K562 (cell line): Measurements from ENCODE around the gene CPB1. TPM values are rescaled to one million over a fixed set of nuclear protein-coding genes. Genes with fewer than 3 reads are reported as not detected.

Experiments
- ATAC-seq: fragments of 200-7000 bp; cut with Tn5 transposase; 3 replicates; pipeline ENCODE4 v1.9.1; 2020; ENCODE audit warnings: moderate library complexity
- BruUV-seq: library from RNA; stranded (reverse); fragments of 400-500 nt; replicated peaks from 2 replicates; lab custom pipeline; 2021; lab: Mats Ljungman, UMichigan
- CTCF ChIA-PET: fragments of 300-600 bp; formaldehyde crosslinking; extraction: SDS; loops from one replicate; lab custom pipeline; 2021; ENCODE audit warnings: low intra/inter-chr PET ratio; lab: Yijun Ruan, JAX
- POLR2A ChIA-PET: fragments of 300-600, 350-650 bp; sonication (Branson Sonifier 250); formaldehyde crosslinking; extraction: SDS; loops from one replicate; lab custom pipeline; 2021; ENCODE audit warnings: antibody characterized with exemption, inconsistent platforms; lab: Yijun Ruan, JAX
- DNase-seq, 4 experiments: peaks; one replicate each; pipeline versions ENCODE4 v3.0.0 to v3.0.0-alpha.2; 2011 to 2018; ENCODE audit warnings: low spot score in 3 of 4, mixed read lengths in 3 of 4; ENCODE audit errors: extremely low read depth in 1 of 4
- FAIRE-seq: peaks from 2 replicates; lab custom pipeline; 2011; peaks lifted over from hg19 to GRCh38; lab: Jason Lieb, UNC
- H2AFZ ChIP-seq: 2 replicates; pipeline ENCODE4 v1.6.0; 2011; ENCODE audit warnings: low read depth, low read length, control low read depth, inconsistent platforms
- H3K27ac ChIP-seq: fragments of 200-600 bp; 3 replicates; pipeline ENCODE4 v1.8.0; 2011; ENCODE audit warnings: low read depth, mild to moderate bottlenecking, control low read depth, inconsistent platforms, low read length, moderate library complexity, mixed read lengths; ENCODE audit errors: extremely low read depth
- H3K27me3 ChIP-seq, 2 experiments: fragments of 300-600 bp in 1 of 2; 2 replicates in 1 of 2; 3 replicates in 1 of 2; pipeline versions ENCODE4 v1.6.0 to v1.8.0; 2011; ENCODE audit warnings: inconsistent platforms in 2 of 2, low read length in 2 of 2, mild to moderate bottlenecking in 1 of 2, mixed read lengths in 1 of 2, moderate library complexity in 1 of 2; ENCODE audit not compliant: control insufficient read depth in 2 of 2, insufficient read depth in 2 of 2
- H3K36me3 ChIP-seq: fragments of 300-600 bp; 3 replicates; pipeline ENCODE4 v1.8.0; 2011; ENCODE audit warnings: mild to moderate bottlenecking, low read length, inconsistent platforms; ENCODE audit not compliant: control insufficient read depth, insufficient read depth
- H3K4me1 ChIP-seq, 2 experiments: fragments of 200-600 bp in 1 of 2; replicated peaks in 1 of 2; 2 replicates in 1 of 2; 3 replicates in 1 of 2; pipeline versions ENCODE4 v1.5.1 to v1.8.0; 2011; ENCODE audit warnings: inconsistent platforms in 2 of 2, low read length in 2 of 2, mild to moderate bottlenecking in 1 of 2, mixed read lengths in 1 of 2, moderate library complexity in 1 of 2; ENCODE audit not compliant: control insufficient read depth in 2 of 2, insufficient read depth in 2 of 2
- H3K4me2 ChIP-seq: 2 replicates; pipeline ENCODE4 v1.6.1; 2011; ENCODE audit warnings: low read length, control low read depth, inconsistent platforms, mixed read lengths; ENCODE audit not compliant: insufficient read depth
- H3K4me3 ChIP-seq: fragments of 200-600 bp; sonication (generic), shearing (Covaris generic); 2 replicates; pipeline ENCODE4 v1.5.1; 2016; ENCODE audit warnings: control low read depth, inconsistent platforms
- H3K79me2 ChIP-seq: fragments of 200-600 bp; 3 replicates; pipeline ENCODE4 v1.8.0; 2011; ENCODE audit warnings: low read length, inconsistent platforms; ENCODE audit not compliant: control insufficient read depth, insufficient read depth
- H3K9ac ChIP-seq, 2 experiments: 2 replicates each; pipeline versions ENCODE4 v1.6.0 to v1.6.1; 2011; ENCODE audit warnings: low read depth in 2 of 2, low read length in 2 of 2, control low read depth in 1 of 2, inconsistent platforms in 1 of 2, mild to moderate bottlenecking in 1 of 2, mixed read lengths in 1 of 2; ENCODE audit not compliant: insufficient read depth in 1 of 2
- H3K9me1 ChIP-seq: one replicate; pipeline ENCODE4 v1.6.0; 2011; ENCODE audit warnings: inconsistent platforms, mild to moderate bottlenecking, low read length, moderate library complexity; ENCODE audit not compliant: control insufficient read depth, insufficient read depth
- H3K9me3 ChIP-seq: replicated peaks from 2 replicates; pipeline ENCODE4 v1.5.1; 2011; ENCODE audit warnings: low read depth, low read length, inconsistent platforms; ENCODE audit not compliant: control insufficient read depth, insufficient read depth
- H4K20me1 ChIP-seq: replicated peaks from 2 replicates; pipeline ENCODE4 v1.6.1; 2011; ENCODE audit warnings: low read length, inconsistent platforms, mixed read lengths; ENCODE audit not compliant: control insufficient read depth, insufficient read depth
- ESRRA ChIP-seq: fragments of 450-650 bp; IDR thresholded peaks from 2 replicates; pipeline ENCODE4 v1.6.1; 2014; ENCODE audit warnings: low read depth, mild to moderate bottlenecking, moderate library complexity, borderline replicate concordance
- ETV1 ChIP-seq: fragments of 450-650 bp; conservative IDR thresholded peaks from 2 replicates; pipeline ENCODE4 v1.6.1; 2016; ENCODE audit warnings: missing genetic modification characterization, control low read depth, low read depth, missing compliant biosample characterization
- ID3 ChIP-seq, 2 experiments: fragments of 250-450 bp in 1 of 2; fragments of 450-650 bp in 1 of 2; sonication (Bioruptor Pico) in 1 of 2; IDR thresholded peaks; 2 replicates each; pipeline versions ENCODE4 v1.6.1 to v1.8.0; 2016 to 2021; ENCODE audit warnings: mild to moderate bottlenecking in 2 of 2, moderate library complexity in 2 of 2, missing compliant biosample characterization in 1 of 2, missing genetic modification characterization in 1 of 2
- KDM2B ChIP-seq: fragments of 250-450 bp; sonication (Bioruptor Pico); IDR thresholded peaks from 2 replicates; pipeline ENCODE4 v1.8.0; 2021; ENCODE audit warnings: mild to moderate bottlenecking, moderate library complexity
- KLF10 ChIP-seq: fragments of 250-450 bp; sonication (Bioruptor Pico); IDR thresholded peaks from 2 replicates; pipeline ENCODE4 v1.6.1; 2021; ENCODE audit warnings: matching md5 sums
- MLLT1 ChIP-seq, 2 experiments: fragments of 450-650 bp; IDR thresholded peaks; 2 replicates each; pipeline ENCODE4 v1.6.1; 2016
- MTF1 ChIP-seq: fragments of 250-450 bp; sonication (Bioruptor Pico); IDR thresholded peaks from 2 replicates; pipeline ENCODE4 v1.9.0; 2021; ENCODE audit warnings: moderate library complexity, mild to moderate bottlenecking, inconsistent platforms, borderline replicate concordance
- NFXL1 ChIP-seq: fragments of 450-650 bp; formaldehyde crosslinking; IDR thresholded peaks from 2 replicates; pipeline ENCODE4 v1.4.0; 2021; ENCODE audit warnings: mild to moderate bottlenecking
- RREB1 ChIP-seq: fragments of 250-450 bp; sonication (Bioruptor Pico); IDR thresholded peaks from 2 replicates; pipeline ENCODE4 v1.4.0; 2020
- in situ Hi-C: fragments of 300-500 bp; cut with MboI; formaldehyde crosslinking; loops from 4 replicates; pipeline ENCODE4 v1.15.0; 2018; ENCODE audit warnings: inconsistent platforms, mixed read lengths
- intact Hi-C: fragments of 100-400 bp; cut with micrococcal nuclease; formaldehyde crosslinking; loops from 2 replicates; pipeline ENCODE4 v1.14.2; 2022
- polyA plus RNA-seq, 8 experiments: library from polyadenylated mRNA; depleted of rRNA in 4 of 8; stranded (reverse) in 5 of 8; unstranded in 3 of 8; fragments of >200 nt; fragmentation: Nextera tagmentation in 2 of 8; fragmentation: Illumina TruSeq in 1 of 8; extraction: Ambion mirVana in 2 of 8; extraction: Trizol in 1 of 8; gene quantifications; 2 replicates each; pipeline versions ENCODE4 v1.2.1 to v1.2.3, GENCODE V29; 2011 to 2014; ENCODE audit warnings: inconsistent platforms in 1 of 8, missing spikeins in 1 of 8
- total RNA-seq, 7 experiments: library from RNA; depleted of rRNA in 6 of 7; stranded (reverse); fragments of >200 nt in 6 of 7; fragmentation: Illumina TruSeq in 2 of 7; extraction: Trizol in 2 of 7; gene quantifications; 2 replicates each; pipeline versions ENCODE4 v1.2.1 to v1.2.3, GENCODE V29; 2011 to 2021; ENCODE audit warnings: low replicate concordance in 1 of 7

CPB1 gene
- total and polyA plus RNA-seq, 9 of the 15 experiments (the other 6 are each of a cell fraction or from before 2014, with no cell fraction given) = 3.7 TPM; not detected in 8

GRCh38 chr3:148884261-148884660 lies 56.6 kb downstream of the CPB1 start:
- H3K9me1 ChIP-seq = no peaks in the 10 kb centered on the region
- no peak for TF ChIP-seq MTF1 (CRISPR knock-in tag)
- no peak for TF ChIP-seq MLLT1 (IDR thresholded peaks at IDR 0.05)
- no peak for TF ChIP-seq ETV1 (tag)
- TF ChIP-seq NFXL1 (CRISPR knock-in tag) = no peak
- TF ChIP-seq RREB1 = no peak
- no peak for TF ChIP-seq KDM2B (CRISPR knock-in tag)
- TF ChIP-seq ID3 (CRISPR knock-in tag; IDR thresholded peaks at IDR 0.05) = no peak
- TF ChIP-seq ID3 (tag; IDR thresholded peaks at IDR 0.05) = no peak
- TF ChIP-seq KLF10 (CRISPR knock-in tag) = no peak
- no peak for TF ChIP-seq ESRRA
- ChIA-PET POLR2A (no interaction called here), CTCF (no interaction called here)
- no TSS peak for BruUV-seq
- H2AFZ ChIP-seq = no peak overlapping the region
- no peak for DNase-seq
- no peak overlapping the region for H3K27ac ChIP-seq
- H3K36me3 ChIP-seq = no peaks in the 10 kb centered on the region
- no peaks in the 10 kb centered on the region for H3K79me2 ChIP-seq
- no peaks in the 10 kb centered on the region for H3K4me1 ChIP-seq
- in situ Hi-C loops = no loop called here
- H3K4me2 ChIP-seq = no peak overlapping the region
- no peak overlapping the region for H3K9ac ChIP-seq
- H3K9me3 ChIP-seq = no peaks in the 10 kb centered on the region
- no peak for ATAC-seq
- no peaks in the 10 kb centered on the region for H4K20me1 ChIP-seq
- intact Hi-C loops = no loop called here
- H3K4me3 ChIP-seq = no peak overlapping the region
- H3K27me3 ChIP-seq = no peaks in the 10 kb centered on the region
- no peak for FAIRE-seq
